Progenitor cell of endocrine pancreas (in vitro differentiated cells): ENCODE measurements around the gene FRY. TPM values are rescaled to one million over a fixed set of nuclear protein-coding genes. Genes with fewer than 3 reads are reported as not detected.

Experiments used
- DNase-seq: peaks from one replicate; pipeline ENCODE4 v3.0.0; 2021; ENCODE audit warnings: low spot score; ENCODE audit not compliant: unreplicated experiment
- H3K27ac Mint-ChIP-seq: 2 replicates; pipeline ENCODE4 v1.8.0; 2021; ENCODE audit warnings: mild to moderate bottlenecking, moderate library complexity, mixed read lengths
- H3K27me3 Mint-ChIP-seq: 2 replicates; pipeline ENCODE4 v1.8.0; 2021; ENCODE audit warnings: mixed read lengths
- H3K36me3 Mint-ChIP-seq: 2 replicates; pipeline ENCODE4 v1.8.0; 2022; ENCODE audit warnings: mixed read lengths; ENCODE audit not compliant: insufficient read depth
- H3K4me1 Mint-ChIP-seq: 2 replicates; pipeline ENCODE4 v1.8.0; 2021; ENCODE audit warnings: low read depth, mixed read lengths
- H3K4me3 Mint-ChIP-seq: 2 replicates; pipeline ENCODE4 v1.8.0; 2021; ENCODE audit warnings: low read depth, mild to moderate bottlenecking, moderate library complexity, mixed read lengths
- H3K9me3 Mint-ChIP-seq: 2 replicates; pipeline ENCODE4 v1.8.0; 2021; ENCODE audit warnings: low read depth, mixed read lengths
- CTCF ChIP-seq: fragments of 200-600 bp; sonication (generic); IDR thresholded peaks from one replicate; pipeline ENCODE4 v1.5.0; 2021; ENCODE audit warnings: antibody characterized with exemption, mild to moderate bottlenecking; ENCODE audit not compliant: unreplicated experiment
- total RNA-seq: library from RNA; stranded (reverse); gene quantifications from 2 replicates; pipeline ENCODE4 v1.2.1, GENCODE V29; 2021

FRY gene
- total RNA-seq, 1 donor from 2014 or later, result 14.3 TPM

DNA sequence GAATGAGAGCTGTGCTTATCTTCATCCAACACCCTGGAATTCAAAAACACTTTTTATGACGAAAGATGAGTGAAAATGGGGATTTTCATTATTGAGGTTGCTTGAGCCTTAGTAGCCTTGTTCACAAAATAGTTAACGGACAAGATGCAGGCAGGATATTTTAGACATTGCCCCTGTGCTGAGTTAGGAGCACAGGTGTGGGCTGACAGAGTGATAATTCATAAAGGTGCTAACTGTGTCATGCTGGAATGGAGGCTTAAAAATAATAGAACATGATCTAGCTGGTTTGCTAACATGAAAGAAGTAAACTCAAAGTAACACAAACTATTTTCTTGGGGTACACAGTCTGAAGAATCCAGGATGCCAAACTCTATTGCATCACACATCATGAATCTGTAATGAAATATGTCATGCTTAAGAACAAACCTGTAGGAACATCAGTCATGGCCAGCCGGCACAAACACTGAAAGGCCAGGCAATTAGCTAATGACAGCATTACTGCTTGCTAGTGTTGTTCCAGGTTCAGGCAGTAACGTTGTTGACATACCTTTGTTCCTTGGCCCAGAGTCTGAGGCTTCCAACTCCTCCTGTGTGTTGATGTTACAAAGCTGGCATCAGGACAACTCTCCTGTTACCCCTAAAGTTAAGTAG, 55.3 kb downstream of the FRY start:
- H3K27ac Mint-ChIP-seq, result no peak overlapping the region
- no peak for DNase-seq
- no peaks in the 10 kb centered on the region for H3K36me3 Mint-ChIP-seq
- H3K4me3 Mint-ChIP-seq, result no peak overlapping the region
- H3K9me3 Mint-ChIP-seq, result peaks cover 5% of the 10 kb centered on the region
- H3K27me3 Mint-ChIP-seq, result no peaks in the 10 kb centered on the region
- TF ChIP-seq CTCF, result no peak
- H3K4me1 Mint-ChIP-seq, result peaks cover 4% of the 10 kb centered on the region

GRCh38 chr13:32087955-32088747, 56.6 kb downstream of the FRY start:
- TF ChIP-seq CTCF, result no peak
- Mint-ChIP-seq H3K4me3 (no peak overlapping the region), H3K4me1 (peaks cover 4% of the 10 kb centered on the region), H3K9me3 (peaks cover 5% of the 10 kb centered on the region), H3K36me3 (no peaks in the 10 kb centered on the region), H3K27me3 (no peaks in the 10 kb centered on the region), H3K27ac (no peak overlapping the region)
- no peak for DNase-seq

DNA sequence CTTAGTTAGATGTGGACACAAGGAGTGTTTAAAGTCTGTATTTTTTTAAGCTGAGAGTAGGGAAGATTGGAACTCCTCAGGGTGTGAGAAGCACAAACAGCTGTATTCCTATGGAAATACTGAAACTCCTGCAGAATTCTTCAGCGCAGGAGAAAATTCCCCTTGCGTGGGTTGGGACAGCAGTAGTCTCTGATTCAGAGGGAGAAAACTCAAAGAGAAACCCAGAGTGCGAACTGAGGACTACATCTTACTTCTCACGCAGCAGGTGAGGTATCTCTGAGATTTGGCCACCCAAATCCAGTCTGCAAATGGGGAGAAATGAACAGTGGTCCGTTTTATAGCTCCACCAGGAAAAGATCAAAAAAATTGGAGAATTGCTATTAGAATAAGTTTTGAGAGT, 60.9 kb downstream of the FRY start:
- Mint-ChIP-seq H3K27ac (no peak overlapping the region), H3K4me1 (peaks cover 4% of the 10 kb centered on the region), H3K9me3 (peaks cover 5% of the 10 kb centered on the region), H3K27me3 (no peaks in the 10 kb centered on the region), H3K4me3 (no peak overlapping the region), H3K36me3 (no peaks in the 10 kb centered on the region)
- no peak for TF ChIP-seq CTCF
- DNase-seq, result no peak

- Mint-ChIP-seq H3K27ac (no peak overlapping the region), H3K36me3 (no peaks in the 10 kb centered on the region), H3K4me1 (peaks cover 1% of the 10 kb centered on the region), H3K9me3 (peaks cover 5% of the 10 kb centered on the region), H3K4me3 (no peak overlapping the region), H3K27me3 (no peaks in the 10 kb centered on the region)
- TF ChIP-seq CTCF, result no peak
- no peak for DNase-seq
Observed at GRCh38 chr13:32093006-32093405, 61.4 kb downstream of the FRY start.

- no peak overlapping the region for H3K4me3 Mint-ChIP-seq
- TF ChIP-seq CTCF, result no peak
- H3K27ac Mint-ChIP-seq, result no peak overlapping the region
- no peaks in the 10 kb centered on the region for H3K36me3 Mint-ChIP-seq
- H3K27me3 Mint-ChIP-seq, result no peaks in the 10 kb centered on the region
- no peak for DNase-seq
- H3K9me3 Mint-ChIP-seq, result no peaks in the 10 kb centered on the region
- no peaks in the 10 kb centered on the region for H3K4me1 Mint-ChIP-seq
Observed at GRCh38 chr13:32098272-32098671, 66.7 kb downstream of the FRY start.
